Osteoblast (primary cell): ENCODE measurements around the gene SPTLC3. TPM values are rescaled to one million over a fixed set of nuclear protein-coding genes. Genes with fewer than 3 reads are reported as not detected.

Experiments
- DNase-seq: peaks from one replicate; pipeline ENCODE4 v3.0.0; 2011; ENCODE audit warnings: low spot score, mixed read lengths; ENCODE audit not compliant: insufficient read length; ENCODE audit errors: missing footprints
- H2AFZ ChIP-seq: 2 replicates; pipeline ENCODE4 v1.6.0; 2011; ENCODE audit warnings: mild to moderate bottlenecking, low read length
- H3K27ac ChIP-seq: 2 replicates; pipeline ENCODE4 v1.5.1; 2011; ENCODE audit warnings: mild to moderate bottlenecking, low read depth, low read length, moderate library complexity
- H3K27me3 ChIP-seq: 2 replicates; pipeline ENCODE4 v1.6.0; 2012; ENCODE audit warnings: mild to moderate bottlenecking, control low read depth, inconsistent platforms, low read length, moderate library complexity; ENCODE audit not compliant: insufficient read depth
- H3K36me3 ChIP-seq: 2 replicates; pipeline ENCODE4 v1.5.1; 2011; ENCODE audit warnings: mild to moderate bottlenecking, low read length, control low read depth, moderate library complexity; ENCODE audit not compliant: insufficient read depth
- H3K4me1 ChIP-seq: 2 replicates; pipeline ENCODE4 v1.5.1; 2011; ENCODE audit warnings: mild to moderate bottlenecking, low read length, control low read depth, moderate library complexity; ENCODE audit not compliant: insufficient read depth
- H3K4me2 ChIP-seq: 2 replicates; pipeline ENCODE4 v1.6.0; 2011; ENCODE audit warnings: mild to moderate bottlenecking, low read length; ENCODE audit not compliant: insufficient read depth
- H3K4me3 ChIP-seq: fragments of 200-600 bp; sonication (generic); 3 replicates; pipeline ENCODE4 v1.5.1; 2012; ENCODE audit warnings: mild to moderate bottlenecking, low read length, inconsistent platforms; ENCODE audit not compliant: insufficient read depth
- H3K79me2 ChIP-seq: 2 replicates; pipeline ENCODE4 v1.6.0; 2012; ENCODE audit warnings: mild to moderate bottlenecking, low read length, control low read depth, inconsistent platforms; ENCODE audit not compliant: insufficient read depth
- H3K9me3 ChIP-seq: 2 replicates; pipeline ENCODE4 v1.5.1; 2011; ENCODE audit warnings: low read depth, low read length, control low read depth
- H4K20me1 ChIP-seq: 2 replicates; pipeline ENCODE4 v1.6.0; 2012; ENCODE audit warnings: mild to moderate bottlenecking, low read length, control low read depth; ENCODE audit not compliant: insufficient read depth
- CTCF ChIP-seq: IDR thresholded peaks from 2 replicates; pipeline ENCODE4 v1.5.1; 2011; ENCODE audit warnings: mild to moderate bottlenecking, low read depth, low read length, moderate library complexity; ENCODE audit errors: extremely low read depth
- total RNA-seq: library from RNA; depleted of rRNA; stranded (reverse); fragments of >200 nt; gene quantifications from 2 replicates; pipeline ENCODE4 v1.2.3, GENCODE V29; 2012

Gene SPTLC3
- total RNA-seq, 1 donor: 14.8 TPM

GRCh38 chr20:13002251-13002650, 6.5 kb upstream of the SPTLC3 start:
- H3K79me2 ChIP-seq: no peaks in the 10 kb centered on the region
- H4K20me1 ChIP-seq: no peaks in the 10 kb centered on the region
- no peak for DNase-seq
- H3K36me3 ChIP-seq: no peaks in the 10 kb centered on the region
- no peaks in the 10 kb centered on the region for H3K9me3 ChIP-seq
- H3K4me1 ChIP-seq: peaks cover 11% of the 10 kb centered on the region
- no peak overlapping the region for H2AFZ ChIP-seq
- H3K27me3 ChIP-seq: no peaks in the 10 kb centered on the region
- no peak overlapping the region for H3K27ac ChIP-seq
- H3K4me3 ChIP-seq: no peak overlapping the region
- no peak for TF ChIP-seq CTCF
- H3K4me2 ChIP-seq: no peak overlapping the region

GRCh38 chr20:13006825-13007224, 1.9 kb upstream of the SPTLC3 start:
- peak overlapping the region; percentile 53 for H3K4me2 ChIP-seq
- H3K27me3 ChIP-seq: no peaks in the 10 kb centered on the region
- H3K4me1 ChIP-seq: peaks cover 24% of the 10 kb centered on the region
- H3K36me3 ChIP-seq: no peaks in the 10 kb centered on the region
- H3K27ac ChIP-seq: peak overlapping the region; percentile 43
- H3K9me3 ChIP-seq: no peaks in the 10 kb centered on the region
- H3K79me2 ChIP-seq: peaks cover 17% of the 10 kb centered on the region
- H3K4me3 ChIP-seq: peak overlapping the region; percentile 19
- TF ChIP-seq CTCF: no peak
- DNase-seq: no peak
- no peak overlapping the region for H2AFZ ChIP-seq
- no peaks in the 10 kb centered on the region for H4K20me1 ChIP-seq

- H3K4me2 ChIP-seq: no peak overlapping the region
- no peak for TF ChIP-seq CTCF
- DNase-seq: no peak
- H3K27me3 ChIP-seq: no peaks in the 10 kb centered on the region
- no peak overlapping the region for H3K4me3 ChIP-seq
- H3K36me3 ChIP-seq: no peaks in the 10 kb centered on the region
- H3K4me1 ChIP-seq: peaks cover 24% of the 10 kb centered on the region
- no peaks in the 10 kb centered on the region for H4K20me1 ChIP-seq
- no peak overlapping the region for H3K27ac ChIP-seq
- H3K9me3 ChIP-seq: no peaks in the 10 kb centered on the region
- peaks cover 19% of the 10 kb centered on the region for H3K79me2 ChIP-seq
- H2AFZ ChIP-seq: no peak overlapping the region
Measured at GRCh38 chr20:13007596-13007995, 1.2 kb upstream of the SPTLC3 start.

GRCh38 chr20:13009682-13010406, 1.1 kb downstream of the SPTLC3 start:
- peak; percentile 45 for DNase-seq
- Histone ChIP-seq H3K36me3 (no peaks in the 10 kb centered on the region), H3K27me3 (no peaks in the 10 kb centered on the region), H3K4me2 (peak overlapping the region; percentile 97), H3K9me3 (no peaks in the 10 kb centered on the region), H3K4me3 (peak overlapping the region; percentile 77), H4K20me1 (no peaks in the 10 kb centered on the region), H3K27ac (peak overlapping the region; percentile 74), H2AFZ (peak overlapping the region; percentile 94), H3K79me2 (peaks cover 33% of the 10 kb centered on the region), H3K4me1 (peaks cover 26% of the 10 kb centered on the region)
- TF ChIP-seq CTCF: no peak
